Pancreas (tissue), 10 donors: ENCODE measurements around the gene MYOZ3. TPM values are rescaled to one million over a fixed set of nuclear protein-coding genes. Genes with fewer than 3 reads are reported as not detected.
A peak's percentile ranks its signal among the peaks of the same experiment; 100 is the strongest.

Source experiments
- ATAC-seq, 4 donors: fragments of 200-7000 bp; cut with Tn5 transposase; one replicate each; pipeline versions ENCODE4 v1.8.0 to v1.9.1; 2020; ENCODE audit warnings: mild to moderate bottlenecking in 4 of 4, moderate library complexity in 4 of 4
- DNase-seq, 6 donors: peaks; one replicate each; pipeline ENCODE4 v3.0.0-alpha.2; 2020
- FAIRE-seq: peaks from 2 replicates; lab custom pipeline; 2012; peaks lifted over from hg19 to GRCh38; lab: Jason Lieb, UNC
- H3K27ac ChIP-seq, 4 donors: fragments of 200-600 bp; sonication (generic); 1 replicate in 3 of 4; 2 replicates in 1 of 4; pipeline versions ENCODE4 v1.5.0 to v1.8.0; 2020
- H3K27me3 ChIP-seq, 4 donors: fragments of 200-600 bp; one replicate each; pipeline ENCODE4 v1.8.0; 2021
- H3K36me3 ChIP-seq, 3 donors: fragments of 200-600 bp; sonication (generic) in 1 of 3; one replicate each; pipeline versions ENCODE4 v1.5.0 to v1.8.0; 2020 to 2021
- H3K4me1 ChIP-seq, 3 donors: fragments of 200-600 bp; one replicate each; pipeline ENCODE4 v1.8.0; 2021
- H3K4me3 ChIP-seq, 4 donors: fragments of 200-600 bp; sonication (generic) in 2 of 4; one replicate each; pipeline versions ENCODE4 v1.5.0 to v1.8.0; 2020 to 2021
- H3K9me3 ChIP-seq, 4 donors: fragments of 200-600 bp; one replicate each; pipeline ENCODE4 v1.8.0; 2021
- WGBS, 2 donors: extraction: QIAGEN DNeasy Blood & Tissue Kit; methylation state at CpG; one replicate each; pipeline ENCODE4 v1.1.7; 2013; 5-methylcytosine and 5-hydroxymethylcytosine counted together
- intact Hi-C, 3 donors: fragments of 100-400 bp; cut with DNase I; formaldehyde crosslinking; loops; one replicate each; pipeline versions ENCODE4 v1.11.1 to v1.14.2; 2022
- polyA plus RNA-seq, 2 donors: library from polyadenylated mRNA; stranded (reverse); fragments of 200-250 nt; gene quantifications; one replicate each; pipeline ENCODE4 v1.2.3, GENCODE V29; 2013
- total RNA-seq, 6 donors: library from RNA; stranded (reverse); fragmentation: NEBNext Ultra II Directional in 4 of 6; extraction: Animal tissue kit (Norgen Biotek cat#: 25700) in 4 of 6; gene quantifications; one replicate each; pipeline versions ENCODE4 v1.2.1 to v1.2.4, GENCODE V29; 2021 to 2023
- TF ChIP-seq, protein P1 (sequence below), 4 donors: fragments of 200-600 bp; sonication (generic) in 3 of 4; IDR thresholded peaks; one replicate each; pipeline versions ENCODE4 v1.5.0 to v1.8.0; 2021; ENCODE audit warnings: antibody characterized with exemption in 4 of 4
- donor health status: healthy with polysubstance abuse.
- donor health status: DM: no; HTN: no; CAD: no; lungs with moderate emphysema.
- donor health status: DM: no; HTN: no; CAD: no.
- donor health status: control.
- donor health status: control.
- donor health status: Bipolar disorder and iron deficiency.
- donor health status: DM: yes; HTN: yes; CAD: no.
- donor health status: DM: no; HTN: no; CAD: no.
- donor health status: DM: no; HTN: no; CAD: no.
- donor health status: DM: yes; HTN: yes; CAD: no.

MYOZ3 gene
- total and polyA plus RNA-seq, 8 donors = 0.05 to 0.50 (median 0.28) TPM; not detected in 1

DNA sequence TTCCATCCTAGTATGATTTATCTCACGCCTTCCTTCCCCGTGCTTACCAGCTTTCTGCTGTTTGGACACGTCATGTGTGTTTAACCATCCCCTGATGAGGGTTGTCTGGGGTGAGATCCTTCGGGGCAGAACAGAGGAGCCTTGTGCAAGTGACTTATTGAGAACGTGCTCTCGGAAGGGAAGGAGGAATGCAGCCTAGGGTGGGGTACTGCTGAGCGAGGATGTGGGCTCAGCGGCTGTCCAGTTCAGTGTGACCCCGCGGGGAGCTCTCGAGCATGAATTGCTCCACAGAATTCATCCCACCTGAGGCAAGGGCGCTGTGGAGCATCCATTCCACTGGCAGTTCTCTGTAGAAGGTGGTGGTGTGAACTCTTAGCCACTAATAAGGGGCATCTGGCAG is 4.0 kb downstream of the MYOZ3 start:
- Histone ChIP-seq H3K27me3 (no peaks in the 10 kb centered on the region), H3K4me3 (no peak overlapping the region), H3K9me3 (no peaks in the 10 kb centered on the region), H3K36me3 (no peaks in the 10 kb centered on the region), H3K27ac (no peak overlapping the region), H3K4me1 (no peaks in the 10 kb centered on the region)
- TF ChIP-seq, protein P1, sequence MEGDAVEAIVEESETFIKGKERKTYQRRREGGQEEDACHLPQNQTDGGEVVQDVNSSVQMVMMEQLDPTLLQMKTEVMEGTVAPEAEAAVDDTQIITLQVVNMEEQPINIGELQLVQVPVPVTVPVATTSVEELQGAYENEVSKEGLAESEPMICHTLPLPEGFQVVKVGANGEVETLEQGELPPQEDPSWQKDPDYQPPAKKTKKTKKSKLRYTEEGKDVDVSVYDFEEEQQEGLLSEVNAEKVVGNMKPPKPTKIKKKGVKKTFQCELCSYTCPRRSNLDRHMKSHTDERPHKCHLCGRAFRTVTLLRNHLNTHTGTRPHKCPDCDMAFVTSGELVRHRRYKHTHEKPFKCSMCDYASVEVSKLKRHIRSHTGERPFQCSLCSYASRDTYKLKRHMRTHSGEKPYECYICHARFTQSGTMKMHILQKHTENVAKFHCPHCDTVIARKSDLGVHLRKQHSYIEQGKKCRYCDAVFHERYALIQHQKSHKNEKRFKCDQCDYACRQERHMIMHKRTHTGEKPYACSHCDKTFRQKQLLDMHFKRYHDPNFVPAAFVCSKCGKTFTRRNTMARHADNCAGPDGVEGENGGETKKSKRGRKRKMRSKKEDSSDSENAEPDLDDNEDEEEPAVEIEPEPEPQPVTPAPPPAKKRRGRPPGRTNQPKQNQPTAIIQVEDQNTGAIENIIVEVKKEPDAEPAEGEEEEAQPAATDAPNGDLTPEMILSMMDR (IDR thresholded peaks at IDR 0.05) = no peak
- DNase-seq = no peak
- ATAC-seq = no peak
- intact Hi-C loops = no loop called here
- FAIRE-seq = no peak
- 45 to 58% methylated on average over 12 of the region's 12 CpGs for WGBS, 2 donors

DNA sequence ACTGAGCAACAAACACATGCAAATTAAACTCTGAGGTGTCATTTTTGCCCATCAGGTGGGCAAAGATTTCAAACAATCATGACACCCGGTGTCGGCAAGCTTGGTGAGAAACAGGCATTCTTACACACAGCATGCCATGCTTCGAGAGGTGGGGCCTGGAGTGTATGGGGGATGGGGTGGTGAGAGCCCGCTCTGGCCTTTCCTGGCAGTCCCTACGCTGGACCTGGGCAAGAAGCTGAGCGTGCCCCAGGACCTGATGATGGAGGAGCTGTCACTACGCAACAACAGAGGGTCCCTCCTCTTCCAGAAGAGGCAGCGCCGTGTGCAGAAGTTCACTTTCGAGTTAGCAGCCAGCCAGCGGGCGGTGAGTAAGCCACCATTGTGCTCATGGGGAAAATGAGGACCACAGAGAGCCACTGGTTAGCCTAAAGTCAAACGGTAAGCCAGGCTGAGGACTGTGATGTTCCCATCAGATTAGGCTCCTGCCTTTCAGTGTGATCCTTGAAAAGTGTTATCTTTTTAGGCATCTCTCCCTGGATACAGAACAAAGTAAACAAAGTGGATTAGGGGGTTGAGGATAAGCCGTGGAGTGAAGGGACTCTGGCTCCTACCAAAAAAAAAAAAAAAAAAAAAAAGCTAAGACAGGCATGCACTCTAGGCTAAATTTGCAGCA is 9.4 kb downstream of the MYOZ3 start:
- 82 to 87% methylated on average over 14 of the region's 14 CpGs for WGBS, 2 donors
- DNase-seq (no peak), FAIRE-seq (no peak), ATAC-seq (no peak)
- H3K9me3 ChIP-seq = no peaks in the 10 kb centered on the region
- no peak overlapping the region for H3K4me3 ChIP-seq
- TF ChIP-seq, protein P1 (IDR thresholded peaks at IDR 0.05) = no peak
- H3K4me1 ChIP-seq = peaks cover 0 to 5% (median 0%) of the 10 kb centered on the region in 3 donors
- no peak overlapping the region for H3K27ac ChIP-seq
- intact Hi-C loops = no loop called here
- no peaks in the 10 kb centered on the region for H3K36me3 ChIP-seq
- H3K27me3 ChIP-seq = no peaks in the 10 kb centered on the region

DNA sequence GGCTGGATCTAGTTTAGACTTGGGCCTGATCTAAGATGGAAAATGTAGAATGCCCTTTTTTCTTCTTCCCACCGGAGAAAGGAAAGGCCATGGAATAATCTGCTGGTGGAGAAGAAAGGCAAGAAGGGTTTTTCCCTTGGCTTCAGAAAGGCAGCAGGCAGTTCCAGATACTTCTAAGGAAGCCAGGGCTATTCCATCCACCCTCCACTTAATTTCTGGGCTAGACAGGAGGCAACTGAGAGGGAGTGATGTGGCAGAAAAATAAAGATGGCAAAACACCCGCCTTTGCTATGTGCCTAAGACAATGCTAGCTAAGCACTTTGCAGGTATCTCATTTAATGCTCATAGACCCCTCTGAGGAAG is 9.9 kb downstream of the MYOZ3 start:
- H3K4me1 ChIP-seq = peaks cover 0 to 5% (median 0%) of the 10 kb centered on the region in 3 donors
- H3K9me3 ChIP-seq = no peaks in the 10 kb centered on the region
- 82 to 89% methylated on average over 2 of the region's 2 CpGs for WGBS, 2 donors
- no peak overlapping the region for H3K27ac ChIP-seq
- H3K4me3 ChIP-seq = no peak overlapping the region
- ATAC-seq (no peak), DNase-seq (no peak), FAIRE-seq (no peak)
- intact Hi-C loops = no loop called here
- no peaks in the 10 kb centered on the region for H3K27me3 ChIP-seq
- H3K36me3 ChIP-seq = no peaks in the 10 kb centered on the region
- TF ChIP-seq, protein P1 (IDR thresholded peaks at IDR 0.05) = no peak

DNA sequence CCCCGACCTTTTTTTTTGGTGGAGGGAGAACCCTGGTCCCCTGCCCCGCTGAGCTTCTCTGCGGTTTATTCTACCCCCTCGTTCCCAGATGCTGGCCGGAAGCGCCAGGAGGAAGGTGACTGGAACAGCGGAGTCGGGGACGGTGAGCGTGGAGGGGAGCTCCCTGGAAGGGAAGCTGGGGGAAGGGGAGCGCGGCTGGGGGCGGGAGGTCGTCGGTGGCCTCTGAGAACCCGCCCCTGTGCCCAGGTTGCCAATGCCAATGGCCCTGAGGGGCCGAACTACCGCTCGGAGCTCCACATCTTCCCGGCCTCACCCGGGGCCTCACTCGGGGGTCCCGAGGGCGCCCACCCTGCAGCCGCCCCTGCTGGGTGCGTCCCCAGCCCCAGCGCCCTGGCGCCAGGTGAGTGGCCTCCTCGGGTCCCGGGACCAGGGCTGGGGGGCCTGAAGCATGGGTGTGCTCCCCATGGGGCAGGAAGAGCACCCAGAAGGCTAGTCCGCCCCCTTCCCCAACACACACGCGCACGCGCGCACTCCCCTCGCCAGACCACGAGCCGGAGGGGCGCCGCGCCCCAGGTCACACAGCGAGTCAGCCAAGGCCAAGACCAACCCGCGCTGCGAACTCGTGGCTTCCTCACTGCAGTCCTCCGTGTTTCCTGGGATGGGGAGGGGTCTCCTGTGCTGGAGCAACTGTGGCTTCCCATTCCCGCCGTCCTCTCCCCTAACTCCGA is 10.6 kb downstream of the MYOZ3 start:
- intact Hi-C loops = no loop called here
- DNase-seq (peak in 1 of 6 donors; percentile 72), ATAC-seq (peak; percentile 19 to 46 (median 41)), FAIRE-seq (no peak)
- Histone ChIP-seq H3K4me1 (peaks cover 0 to 5% (median 0%) of the 10 kb centered on the region in 3 donors), H3K36me3 (no peaks in the 10 kb centered on the region), H3K4me3 (peak overlapping the region; percentile 21 to 45 (median 31)), H3K9me3 (no peaks in the 10 kb centered on the region), H3K27ac (no peak overlapping the region), H3K27me3 (no peaks in the 10 kb centered on the region)
- TF ChIP-seq, protein P1 (IDR thresholded peaks at IDR 0.05) = no peak
- WGBS, 2 donors = 10% methylated on average over 39 to 51 of the region's 51 CpGs
